Measurements from ENCODE around the gene RAP1B. TPM values are rescaled to one million over a fixed set of nuclear protein-coding genes. Genes with fewer than 3 reads are reported as not detected.

Gene RAP1B
- total RNA-seq, 2 donors from 2014 or later = 105 to 145 TPM

GRCh38 chr12:68638171-68638570, 27.5 kb downstream of the RAP1B start:
- DNase-seq (ENCODE audit: low spot score) = no peak
- no peak overlapping the region for H3K27ac ChIP-seq
- no peak overlapping the region for H3K4me3 ChIP-seq
- intact Hi-C loops (cut with DNase I) = no loop called here
- WGBS = 79% methylated on average over 3 of the region's 3 CpGs
- no peaks in the 10 kb centered on the region for H3K4me1 ChIP-seq (replicated peaks)
- H3K27me3 ChIP-seq (replicated peaks; ENCODE audit: insufficient read depth) = no peaks in the 10 kb centered on the region
- no peak for TF ChIP-seq POLR2A (IDR thresholded peaks at IDR 0.05)
- no peak for TF ChIP-seq POLR2AphosphoS5 (IDR thresholded peaks at IDR 0.05)
- no peak for TF ChIP-seq CTCF (IDR thresholded peaks at IDR 0.05)
- H3K9me3 ChIP-seq = no peaks in the 10 kb centered on the region
- no peaks in the 10 kb centered on the region for H3K36me3 ChIP-seq

GRCh38 chr12:68638721-68639395, 28.2 kb downstream of the RAP1B start:
- 83% methylated on average over 12 of the region's 12 CpGs for WGBS
- Histone ChIP-seq H3K27ac (no peak overlapping the region), H3K4me3 (no peak overlapping the region), H3K9me3 (no peaks in the 10 kb centered on the region), H3K4me1 (replicated peaks) (no peaks in the 10 kb centered on the region), H3K27me3 (replicated peaks; ENCODE audit: insufficient read depth) (no peaks in the 10 kb centered on the region), H3K36me3 (no peaks in the 10 kb centered on the region)
- no peak for TF ChIP-seq CTCF (IDR thresholded peaks at IDR 0.05)
- TF ChIP-seq POLR2A (IDR thresholded peaks at IDR 0.05) = no peak
- TF ChIP-seq POLR2AphosphoS5 (IDR thresholded peaks at IDR 0.05) = no peak
- no peak for DNase-seq (ENCODE audit: low spot score)
- intact Hi-C loops (cut with DNase I) = no loop called here

- no peaks in the 10 kb centered on the region for H3K27me3 ChIP-seq (replicated peaks; ENCODE audit: insufficient read depth)
- no peaks in the 10 kb centered on the region for H3K36me3 ChIP-seq
- no peak for DNase-seq (ENCODE audit: low spot score)
- 89% methylated on average over 1 of the region's 1 CpG for WGBS
- no peak for TF ChIP-seq POLR2A (IDR thresholded peaks at IDR 0.05)
- no peak for TF ChIP-seq CTCF (IDR thresholded peaks at IDR 0.05)
- no peak for TF ChIP-seq POLR2AphosphoS5 (IDR thresholded peaks at IDR 0.05)
- H3K4me3 ChIP-seq = no peak overlapping the region
- no peaks in the 10 kb centered on the region for H3K9me3 ChIP-seq
- H3K4me1 ChIP-seq (replicated peaks) = no peaks in the 10 kb centered on the region
- intact Hi-C loops (cut with DNase I) = no loop called here
- H3K27ac ChIP-seq = no peak overlapping the region
Observed at GRCh38 chr12:68639396-68639767, 28.7 kb downstream of the RAP1B start.

GRCh38 chr12:68641138-68641537, 30.4 kb downstream of the RAP1B start:
- Histone ChIP-seq H3K4me1 (replicated peaks) (no peaks in the 10 kb centered on the region), H3K36me3 (no peaks in the 10 kb centered on the region), H3K27me3 (replicated peaks; ENCODE audit: insufficient read depth) (no peaks in the 10 kb centered on the region), H3K4me3 (no peak overlapping the region), H3K9me3 (no peaks in the 10 kb centered on the region), H3K27ac (no peak overlapping the region)
- TF ChIP-seq CTCF (IDR thresholded peaks at IDR 0.05) = no peak
- WGBS = 21% methylated on average over 5 of the region's 5 CpGs
- intact Hi-C loops (cut with DNase I) = no loop called here
- DNase-seq (ENCODE audit: low spot score) = no peak

- H3K27ac ChIP-seq = no peak overlapping the region
- 96% methylated on average over 5 of the region's 5 CpGs for WGBS
- no peaks in the 10 kb centered on the region for H3K27me3 ChIP-seq (replicated peaks; ENCODE audit: insufficient read depth)
- no peaks in the 10 kb centered on the region for H3K36me3 ChIP-seq
- DNase-seq (ENCODE audit: low spot score) = no peak
- TF ChIP-seq POLR2A (IDR thresholded peaks at IDR 0.05) (no peak), CTCF (IDR thresholded peaks at IDR 0.05) (no peak), POLR2AphosphoS5 (IDR thresholded peaks at IDR 0.05) (no peak)
- H3K4me3 ChIP-seq = no peak overlapping the region
- no peaks in the 10 kb centered on the region for H3K4me1 ChIP-seq (replicated peaks)
- intact Hi-C loops (cut with DNase I) = no loop called here
- no peaks in the 10 kb centered on the region for H3K9me3 ChIP-seq
Observed at GRCh38 chr12:68646484-68646883, 35.8 kb downstream of the RAP1B start.

Measured in prostate gland (tissue), 2 donors.